Kidney glomerular epithelial cell (primary cell): ENCODE data around the gene KBTBD4.

ENCODE experiments used
- DNase-seq: peaks from one replicate; lab custom pipeline; 2025; lab: John Stamatoyannopoulos, UW

KBTBD4 gene

GRCh38 chr11:47524291-47524874 is 54.4 kb downstream of the KBTBD4 start:
- no peak for DNase-seq

GRCh38 chr11:47523490-47524225 is 55.1 kb downstream of the KBTBD4 start:
- peak; percentile 66 for DNase-seq
